Esophagus muscularis mucosa (tissue), 4 donors: ENCODE results near the gene SMIM31.
A peak's percentile ranks its signal among the peaks of the same experiment; 100 is the strongest.

ENCODE experiments used
- CTCF ChIP-seq, 3 experiments: fragments of 200-600 bp in 2 of 3; fragments of 450-650 bp in 1 of 3; sonication (generic) in 2 of 3; IDR thresholded peaks; one replicate each; pipeline ENCODE4 v1.5.1; 2017 to 2019; ENCODE audit warnings: antibody characterized with exemption in 3 of 3, mild to moderate bottlenecking in 2 of 3, moderate library complexity in 1 of 3
- EP300 ChIP-seq: sonication (generic); formaldehyde crosslinking; IDR thresholded peaks from one replicate; pipeline ENCODE4 v1.6.1; 2017; ENCODE audit warnings: antibody characterized with exemption
- POLR2A ChIP-seq: fragments of 450-650 bp; IDR thresholded peaks from one replicate; pipeline ENCODE4 v1.6.1; 2017; ENCODE audit warnings: antibody characterized with exemption, moderate library complexity, mild to moderate bottlenecking, low read depth
- POLR2AphosphoS5 ChIP-seq, 2 donors: sonication (generic); formaldehyde crosslinking; IDR thresholded peaks; one replicate each; pipeline ENCODE4 v1.6.1; 2017; ENCODE audit warnings: antibody characterized with exemption in 2 of 2

DNA sequence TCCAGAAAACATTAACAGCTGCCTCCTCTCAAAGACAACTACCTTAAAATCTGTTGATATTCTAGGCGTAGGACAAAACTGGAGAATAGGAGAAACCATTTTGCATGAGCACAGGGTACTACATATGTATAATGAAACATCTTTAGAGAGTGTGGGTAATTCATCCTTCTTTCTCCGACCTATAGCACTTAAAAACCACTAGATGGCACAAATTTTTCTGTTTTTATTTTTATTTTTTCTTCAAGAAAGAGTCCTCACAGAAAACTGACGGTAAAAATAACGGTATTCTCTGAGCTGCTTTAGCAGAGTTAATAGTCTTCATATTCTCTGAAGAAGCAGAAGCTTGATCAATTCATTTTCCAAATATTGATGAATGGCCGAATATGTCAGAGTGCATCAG, 14.6 kb downstream of the SMIM31 start:
- TF ChIP-seq EP300 (no peak), CTCF (IDR thresholded peaks at IDR 0.05) (peak in 1 of 3 experiments; percentile 19), POLR2A (no peak), POLR2AphosphoS5 (IDR thresholded peaks at IDR 0.05) (no peak)
